ENCODE data around the gene SPC24.

Gene SPC24

GRCh38 chr19:11155373-11156120 is at the start of gene SPC24:
Gene SPC24 (minus strand): TSS chr19:11155782. CDS start chr19:11155776, 6 bp downstream.
- peak within 1 kb of the TSS; percentile 86 for H3K4me3 ChIP-seq (ENCODE audit: low read depth, low read length)
- TF ChIP-seq CTCF (IDR thresholded peaks at IDR 0.05; ENCODE audit: low read depth, low read length) = no peak

- TF ChIP-seq CTCF (IDR thresholded peaks at IDR 0.05; ENCODE audit: low read depth, low read length) = no peak
- H3K4me3 ChIP-seq (ENCODE audit: low read depth, low read length) = no peak overlapping the region
Observed at GRCh38 chr19:11204943-11205349, 49.4 kb upstream of the SPC24 start.

GRCh38 chr19:11204076-11204602 is 48.6 kb upstream of the SPC24 start:
- no peak for TF ChIP-seq CTCF (IDR thresholded peaks at IDR 0.05; ENCODE audit: low read depth, low read length)
- no peak overlapping the region for H3K4me3 ChIP-seq (ENCODE audit: low read depth, low read length)

- H3K4me3 ChIP-seq (ENCODE audit: low read depth, low read length) = no peak overlapping the region
- TF ChIP-seq CTCF (IDR thresholded peaks at IDR 0.05; ENCODE audit: low read depth, low read length) = peak; percentile 84
Observed at GRCh38 chr19:11203194-11204075, 47.9 kb upstream of the SPC24 start.

- no peak for TF ChIP-seq CTCF (IDR thresholded peaks at IDR 0.05; ENCODE audit: low read depth, low read length)
Observed at GRCh38 chr19:11202488-11203193, 47.1 kb upstream of the SPC24 start.

GRCh38 chr19:11201791-11202190 is 46.2 kb upstream of the SPC24 start:
- no peak overlapping the region for H3K4me3 ChIP-seq (ENCODE audit: low read depth, low read length)
- TF ChIP-seq CTCF (IDR thresholded peaks at IDR 0.05; ENCODE audit: low read depth, low read length) = no peak

More at GRCh38 chr19:11202488-11203193, 47.1 kb upstream of the SPC24 start:
- no peak overlapping the region for H3K4me3 ChIP-seq (ENCODE audit: low read depth, low read length)
